HG03045 (cell line): ENCODE measurements around the gene NKX2-8.
"Not testable (repeated sequence)": the region's sequence is repeated elsewhere in the genome, so short reads cannot be mapped to it uniquely, and the experiment has no call there.

Experiments used
- ATAC-seq: cut with Tn5 transposase; IDR thresholded peaks from one replicate; pipeline ENCODE4 v1.9.1; 2021; ENCODE audit warnings: mild to moderate bottlenecking, moderate library complexity; ENCODE audit not compliant: unreplicated experiment

Gene NKX2-8

GRCh38 chr14:36580856-36581831 lies 1.3 kb downstream of the NKX2-8 start:
- no peak for ATAC-seq

GRCh38 chr14:36580141-36580855 lies 2.1 kb downstream of the NKX2-8 start:
- no peak for ATAC-seq

GRCh38 chr14:36579573-36580140 lies 2.8 kb downstream of the NKX2-8 start:
- ATAC-seq: no peak

- ATAC-seq: no peak
Measured at GRCh38 chr14:36579001-36579555, 3.3 kb downstream of the NKX2-8 start.

GRCh38 chr14:36570065-36570464 lies 12.3 kb downstream of the NKX2-8 start:
- ATAC-seq: no peak

- no peak for ATAC-seq
Measured at GRCh38 chr14:36556811-36557433, 25.5 kb downstream of the NKX2-8 start.

- no peak for ATAC-seq
Measured at GRCh38 chr14:36555998-36556743, 26.2 kb downstream of the NKX2-8 start.

GRCh38 chr14:36553656-36554260 lies 28.7 kb downstream of the NKX2-8 start:
- no peak for ATAC-seq

GRCh38 chr14:36550899-36551298 lies 31.5 kb downstream of the NKX2-8 start:
- no peak for ATAC-seq

- ATAC-seq: not testable (repeated sequence)
Measured at GRCh38 chr14:36544280-36544679, 38.1 kb downstream of the NKX2-8 start.

- ATAC-seq: no peak
Measured at GRCh38 chr14:36538051-36538450, 44.4 kb downstream of the NKX2-8 start.
